Activated T-cell treated with anti-CD3 and anti-CD28 coated beads for 4 hours (primary cell): ENCODE results near the gene DNAJC5.
"Not testable (repeated sequence)": the region's sequence is repeated elsewhere in the genome, so short reads cannot be mapped to it uniquely, and the experiment has no call there.

ENCODE experiments used
- DNase-seq: peaks from one replicate; pipeline ENCODE4 v3.0.0-alpha.2; 2020

The DNAJC5 gene

GRCh38 chr20:63915471-63915870 is 20.5 kb downstream of the DNAJC5 start:
- DNase-seq, result no peak

GRCh38 chr20:63916371-63916939 is 21.5 kb downstream of the DNAJC5 start:
- DNase-seq, result not testable (repeated sequence)

- DNase-seq, result no peak
Measured at GRCh38 chr20:63917811-63918210, 22.9 kb downstream of the DNAJC5 start.

GRCh38 chr20:63919130-63919529 is 24.2 kb downstream of the DNAJC5 start:
- DNase-seq, result no peak

GRCh38 chr20:63920226-63920625 is 25.3 kb downstream of the DNAJC5 start:
- no peak for DNase-seq

GRCh38 chr20:63923651-63924050 is 28.7 kb downstream of the DNAJC5 start:
- no peak for DNase-seq

GRCh38 chr20:63924241-63924640 is 29.3 kb downstream of the DNAJC5 start:
- no peak for DNase-seq

GRCh38 chr20:63926298-63926697 is 31.4 kb downstream of the DNAJC5 start:
- no peak for DNase-seq

- DNase-seq, result no peak
Measured at GRCh38 chr20:63929071-63929470, 34.1 kb downstream of the DNAJC5 start.

GRCh38 chr20:63929473-63929883 is 34.6 kb downstream of the DNAJC5 start:
- not testable (repeated sequence) for DNase-seq

GRCh38 chr20:63930971-63931553 is 36.1 kb downstream of the DNAJC5 start:
- no peak for DNase-seq

- DNase-seq, result no peak
Measured at GRCh38 chr20:63931735-63932134, 36.8 kb downstream of the DNAJC5 start.

GRCh38 chr20:63932606-63933160 is 37.8 kb downstream of the DNAJC5 start:
- no peak for DNase-seq

GRCh38 chr20:63933646-63934045 is 38.7 kb downstream of the DNAJC5 start:
- DNase-seq, result no peak

- no peak for DNase-seq
Measured at GRCh38 chr20:63934271-63935068, 39.5 kb downstream of the DNAJC5 start.

- DNase-seq, result no peak
Measured at GRCh38 chr20:63935447-63935846, 40.5 kb downstream of the DNAJC5 start.

- DNase-seq, result no peak
Measured at GRCh38 chr20:63937596-63937995, 42.7 kb downstream of the DNAJC5 start.

- no peak for DNase-seq
Measured at GRCh38 chr20:63939061-63939935, 44.4 kb downstream of the DNAJC5 start.

- DNase-seq, result no peak
Measured at GRCh38 chr20:63940071-63940471, 45.1 kb downstream of the DNAJC5 start.

- DNase-seq, result no peak
Measured at GRCh38 chr20:63940472-63941266, 45.7 kb downstream of the DNAJC5 start.

GRCh38 chr20:63941282-63942081 is 46.6 kb downstream of the DNAJC5 start:
- DNase-seq, result peak; percentile 42
